ENCODE measurements around the gene OR5H2.

GRCh38 chr3:98326945-98327344 lies 44.6 kb downstream of the OR5H2 start:
- no peak for TF ChIP-seq CTCF (IDR thresholded peaks at IDR 0.05)
- TF ChIP-seq POLR2A (IDR thresholded peaks at IDR 0.05), result no peak

All from testis (tissue), 2 donors.